Uterus (tissue), 4 donors: ENCODE results near the gene NTRK2. TPM values are rescaled to one million over a fixed set of nuclear protein-coding genes. Genes with fewer than 3 reads are reported as not detected.

Experiments
- DNase-seq, 2 donors: peaks; one replicate each; pipeline ENCODE4 v3.0.0-alpha.2; 2019 to 2020
- H3K27ac ChIP-seq, 2 donors: fragments of 200-600 bp; sonication (generic); 1 replicate in 1 of 2; 2 replicates in 1 of 2; pipeline ENCODE4 v1.5.1; 2016 to 2018
- H3K27me3 ChIP-seq, 2 donors: fragments of 200-600 bp; sonication (generic); one replicate each; pipeline ENCODE4 v1.5.1; 2018 to 2019; ENCODE audit warnings: control low read depth in 1 of 2
- H3K36me3 ChIP-seq, 2 donors: fragments of 200-600 bp; sonication (generic); one replicate each; pipeline ENCODE4 v1.5.1; 2019; ENCODE audit warnings: control low read depth in 1 of 2
- H3K4me1 ChIP-seq, 2 donors: fragments of 200-600 bp; sonication (generic); one replicate each; pipeline ENCODE4 v1.5.1; 2018 to 2019; ENCODE audit warnings: control low read depth in 1 of 2
- H3K4me3 ChIP-seq, 2 donors: fragments of 200-600 bp; sonication (generic); 1 replicate in 1 of 2; 2 replicates in 1 of 2; pipeline ENCODE4 v1.5.1; 2018 to 2019; ENCODE audit warnings: mild to moderate bottlenecking in 1 of 2
- H3K9me3 ChIP-seq, 2 donors: fragments of 200-600 bp; sonication (generic); one replicate each; pipeline ENCODE4 v1.5.1; 2019; ENCODE audit warnings: control low read depth in 1 of 2
- CTCF ChIP-seq, 4 experiments: fragments of 200-600 bp in 2 of 4; fragments of 450-650 bp in 2 of 4; sonication (generic) in 2 of 4; IDR thresholded peaks; one replicate each; pipeline ENCODE4 v1.5.1; 2016 to 2019; ENCODE audit warnings: antibody characterized with exemption in 4 of 4, mild to moderate bottlenecking in 2 of 4, moderate library complexity in 1 of 4
- POLR2A ChIP-seq, 2 donors: fragments of 450-650 bp; IDR thresholded peaks; one replicate each; pipeline ENCODE4 v1.6.1; 2016; ENCODE audit warnings: antibody characterized with exemption in 2 of 2, mild to moderate bottlenecking in 1 of 2, moderate library complexity in 1 of 2
- intact Hi-C: fragments of 100-400 bp; cut with DNase I; formaldehyde crosslinking; loops from one replicate; pipeline ENCODE4 v1.15.1; 2023; ENCODE audit warnings: low total_unique reads
- total RNA-seq, 4 donors: library from RNA; depleted of rRNA in 3 of 4; stranded (reverse); fragments of >200 nt in 3 of 4; gene quantifications; one replicate each; pipeline versions ENCODE4 v1.1.0 to v1.2.4, GENCODE V29; 2014 to 2023
- donor health status: DM: yes; HTN: yes; CAD: no.

Gene NTRK2
- total RNA-seq, 4 donors from 2014 or later, result 6.5 to 23.2 (median 12.5) TPM

- H3K27ac ChIP-seq, result no peak overlapping the region
- no peak for TF ChIP-seq POLR2A (IDR thresholded peaks at IDR 0.05)
- no peak for TF ChIP-seq CTCF (IDR thresholded peaks at IDR 0.05)
- no peaks in the 10 kb centered on the region for H3K27me3 ChIP-seq
- H3K4me3 ChIP-seq, result no peak overlapping the region
- H3K4me1 ChIP-seq, result no peaks in the 10 kb centered on the region
- no peaks in the 10 kb centered on the region for H3K36me3 ChIP-seq
- intact Hi-C loops, result no loop called here
- no peak for DNase-seq
- no peaks in the 10 kb centered on the region for H3K9me3 ChIP-seq
Measured at GRCh38 chr9:85040821-85041465, 371.4 kb downstream of the NTRK2 start.

- intact Hi-C loops, result no loop called here
- no peaks in the 10 kb centered on the region for H3K27me3 ChIP-seq
- H3K27ac ChIP-seq, result no peak overlapping the region
- no peaks in the 10 kb centered on the region for H3K36me3 ChIP-seq
- no peak overlapping the region for H3K4me3 ChIP-seq
- no peaks in the 10 kb centered on the region for H3K4me1 ChIP-seq
- no peak for TF ChIP-seq CTCF (IDR thresholded peaks at IDR 0.05)
- TF ChIP-seq POLR2A (IDR thresholded peaks at IDR 0.05), result no peak
- H3K9me3 ChIP-seq, result no peaks in the 10 kb centered on the region
- DNase-seq, result no peak
Measured at GRCh38 chr9:85041466-85042137, 372.1 kb downstream of the NTRK2 start.

GRCh38 chr9:85042981-85043647, 373.6 kb downstream of the NTRK2 start:
- Histone ChIP-seq H3K4me3 (no peak overlapping the region), H3K36me3 (no peaks in the 10 kb centered on the region), H3K4me1 (no peaks in the 10 kb centered on the region), H3K27me3 (no peaks in the 10 kb centered on the region), H3K27ac (no peak overlapping the region), H3K9me3 (no peaks in the 10 kb centered on the region)
- intact Hi-C loops, result no loop called here
- TF ChIP-seq CTCF (IDR thresholded peaks at IDR 0.05) (no peak), POLR2A (IDR thresholded peaks at IDR 0.05) (no peak)
- DNase-seq, result no peak

GRCh38 chr9:85045271-85045670, 375.7 kb downstream of the NTRK2 start:
- no peaks in the 10 kb centered on the region for H3K9me3 ChIP-seq
- intact Hi-C loops, result no loop called here
- no peak for DNase-seq

More at GRCh38 chr9:85045271-85045670, 375.7 kb downstream of the NTRK2 start:
- H3K36me3 ChIP-seq, result no peaks in the 10 kb centered on the region
- no peaks in the 10 kb centered on the region for H3K4me1 ChIP-seq
- no peak overlapping the region for H3K27ac ChIP-seq
- H3K27me3 ChIP-seq, result no peaks in the 10 kb centered on the region
- TF ChIP-seq CTCF (IDR thresholded peaks at IDR 0.05) (no peak), POLR2A (IDR thresholded peaks at IDR 0.05) (no peak)
- H3K4me3 ChIP-seq, result no peak overlapping the region
